ENCODE data around the gene CST2. TPM values are rescaled to one million over a fixed set of nuclear protein-coding genes. Genes with fewer than 3 reads are reported as not detected.
"Not testable (repeated sequence)": the region's sequence is repeated elsewhere in the genome, so short reads cannot be mapped to it uniquely, and the experiment has no call there.

The CST2 gene
- polyA plus RNA-seq, 1 donor (not counting 4 experiments of a cell fraction or from before 2014, with no cell fraction given), result not detected

GRCh38 chr20:23820493-23820892, 6.0 kb downstream of the CST2 start:
- Histone ChIP-seq H2AFZ (ENCODE audit: control insufficient read depth, low read length) (no peak overlapping the region), H3K9me3 (ENCODE audit: control insufficient read depth, low read depth, low read length) (no peaks in the 10 kb centered on the region), H3K4me2 (ENCODE audit: control insufficient read depth, extremely low read depth, insufficient read depth, low read depth, low read length) (no peak overlapping the region), H3K9me1 (ENCODE audit: control insufficient read depth, extremely low read depth, insufficient read depth, low read length) (no peaks in the 10 kb centered on the region), H3K4me1 (ENCODE audit: control insufficient read depth, extremely low read depth, insufficient read depth, low read length) (no peaks in the 10 kb centered on the region), H3K27ac (ENCODE audit: control insufficient read depth, insufficient read depth, low read length) (no peak overlapping the region), H3K4me3 (ENCODE audit: control insufficient read depth in 2 of 3, extremely low read depth in 1 of 3, insufficient read depth in 2 of 3, low read depth in 1 of 3, low read length in 3 of 3) (no peak overlapping the region), H3K27me3 (ENCODE audit: control insufficient read depth, extremely low read depth, insufficient read depth, low read length) (no peaks in the 10 kb centered on the region), H4K20me1 (ENCODE audit: control insufficient read depth, extremely low read depth, insufficient read depth, low read length) (no peaks in the 10 kb centered on the region), H3K79me2 (ENCODE audit: control insufficient read depth, insufficient read depth, low read length) (no peaks in the 10 kb centered on the region), H3K9ac (ENCODE audit: control insufficient read depth, extremely low read depth, insufficient read depth, low read length) (no peak overlapping the region), H3K36me3 (ENCODE audit: control insufficient read depth in 2 of 2, extremely low read depth in 1 of 2, insufficient read depth in 2 of 2, low read length in 2 of 2) (no peaks in the 10 kb centered on the region)
- dilution Hi-C loops (cut with MboI; ENCODE audit: extremely low pct_ligation_motif_present, low sequenced_read_pairs), result no loop called here
- TF ChIP-seq EZH2 (IDR thresholded peaks at IDR 0.05; ENCODE audit: low read length), result no peak
- TF ChIP-seq, protein P1, sequence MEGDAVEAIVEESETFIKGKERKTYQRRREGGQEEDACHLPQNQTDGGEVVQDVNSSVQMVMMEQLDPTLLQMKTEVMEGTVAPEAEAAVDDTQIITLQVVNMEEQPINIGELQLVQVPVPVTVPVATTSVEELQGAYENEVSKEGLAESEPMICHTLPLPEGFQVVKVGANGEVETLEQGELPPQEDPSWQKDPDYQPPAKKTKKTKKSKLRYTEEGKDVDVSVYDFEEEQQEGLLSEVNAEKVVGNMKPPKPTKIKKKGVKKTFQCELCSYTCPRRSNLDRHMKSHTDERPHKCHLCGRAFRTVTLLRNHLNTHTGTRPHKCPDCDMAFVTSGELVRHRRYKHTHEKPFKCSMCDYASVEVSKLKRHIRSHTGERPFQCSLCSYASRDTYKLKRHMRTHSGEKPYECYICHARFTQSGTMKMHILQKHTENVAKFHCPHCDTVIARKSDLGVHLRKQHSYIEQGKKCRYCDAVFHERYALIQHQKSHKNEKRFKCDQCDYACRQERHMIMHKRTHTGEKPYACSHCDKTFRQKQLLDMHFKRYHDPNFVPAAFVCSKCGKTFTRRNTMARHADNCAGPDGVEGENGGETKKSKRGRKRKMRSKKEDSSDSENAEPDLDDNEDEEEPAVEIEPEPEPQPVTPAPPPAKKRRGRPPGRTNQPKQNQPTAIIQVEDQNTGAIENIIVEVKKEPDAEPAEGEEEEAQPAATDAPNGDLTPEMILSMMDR (optimal IDR thresholded peaks at IDR 0.05 in 1 of 3, IDR thresholded peaks at IDR 0.05 in 1 of 3, conservative IDR thresholded peaks at IDR 0.05 in 1 of 3; ENCODE audit: extremely low read depth in 1 of 3, insufficient read depth in 2 of 3, low read length in 3 of 3), result no peak
- no peak for FAIRE-seq
- DNase-seq (ENCODE audit: low read depth, low spot score), result no peak

GRCh38 chr20:23811559-23811958, 15.0 kb downstream of the CST2 start:
- FAIRE-seq; DNase-seq (ENCODE audit: low read depth, low spot score); H3K4me3 ChIP-seq (ENCODE audit: control insufficient read depth in 2 of 3, extremely low read depth in 1 of 3, insufficient read depth in 2 of 3, low read depth in 1 of 3, low read length in 3 of 3); H2AFZ ChIP-seq (ENCODE audit: control insufficient read depth, low read length); H3K4me2 ChIP-seq (ENCODE audit: control insufficient read depth, extremely low read depth, insufficient read depth, low read depth, low read length); H4K20me1 ChIP-seq (ENCODE audit: control insufficient read depth, extremely low read depth, insufficient read depth, low read length); H3K4me1 ChIP-seq (ENCODE audit: control insufficient read depth, extremely low read depth, insufficient read depth, low read length); H3K9me3 ChIP-seq (ENCODE audit: control insufficient read depth, low read depth, low read length); H3K27me3 ChIP-seq (ENCODE audit: control insufficient read depth, extremely low read depth, insufficient read depth, low read length); H3K9me1 ChIP-seq (ENCODE audit: control insufficient read depth, extremely low read depth, insufficient read depth, low read length); H3K36me3 ChIP-seq (ENCODE audit: control insufficient read depth in 2 of 2, extremely low read depth in 1 of 2, insufficient read depth in 2 of 2, low read length in 2 of 2); dilution Hi-C loops (cut with MboI; ENCODE audit: extremely low pct_ligation_motif_present, low sequenced_read_pairs); H3K79me2 ChIP-seq (ENCODE audit: control insufficient read depth, insufficient read depth, low read length); H3K27ac ChIP-seq (ENCODE audit: control insufficient read depth, insufficient read depth, low read length); H3K9ac ChIP-seq (ENCODE audit: control insufficient read depth, extremely low read depth, insufficient read depth, low read length): not testable (repeated sequence)

- H2AFZ ChIP-seq (ENCODE audit: control insufficient read depth, low read length); H3K4me2 ChIP-seq (ENCODE audit: control insufficient read depth, extremely low read depth, insufficient read depth, low read depth, low read length); H3K9ac ChIP-seq (ENCODE audit: control insufficient read depth, extremely low read depth, insufficient read depth, low read length); H3K4me3 ChIP-seq (ENCODE audit: control insufficient read depth in 2 of 3, extremely low read depth in 1 of 3, insufficient read depth in 2 of 3, low read depth in 1 of 3, low read length in 3 of 3); H4K20me1 ChIP-seq (ENCODE audit: control insufficient read depth, extremely low read depth, insufficient read depth, low read length); DNase-seq (ENCODE audit: low read depth, low spot score); H3K4me1 ChIP-seq (ENCODE audit: control insufficient read depth, extremely low read depth, insufficient read depth, low read length); H3K27me3 ChIP-seq (ENCODE audit: control insufficient read depth, extremely low read depth, insufficient read depth, low read length); FAIRE-seq; H3K9me1 ChIP-seq (ENCODE audit: control insufficient read depth, extremely low read depth, insufficient read depth, low read length); dilution Hi-C loops (cut with MboI; ENCODE audit: extremely low pct_ligation_motif_present, low sequenced_read_pairs); H3K79me2 ChIP-seq (ENCODE audit: control insufficient read depth, insufficient read depth, low read length); H3K36me3 ChIP-seq (ENCODE audit: control insufficient read depth in 2 of 2, extremely low read depth in 1 of 2, insufficient read depth in 2 of 2, low read length in 2 of 2); H3K27ac ChIP-seq (ENCODE audit: control insufficient read depth, insufficient read depth, low read length); H3K9me3 ChIP-seq (ENCODE audit: control insufficient read depth, low read depth, low read length): not testable (repeated sequence)
Measured at GRCh38 chr20:23810349-23810748, 16.2 kb downstream of the CST2 start.

Data from keratinocyte (primary cell).